HCT116 (cell line): ENCODE measurements around the gene GPAT2. TPM values are rescaled to one million over a fixed set of nuclear protein-coding genes. Genes with fewer than 3 reads are reported as not detected.
"Not testable (repeated sequence)": the region's sequence is repeated elsewhere in the genome, so short reads cannot be mapped to it uniquely, and the experiment has no call there.

Experiments used
- ATAC-seq: fragments of 200-7000 bp; cut with Tn5 transposase; 2 replicates; pipeline ENCODE4 v1.9.1; 2020; ENCODE audit warnings: mild to moderate bottlenecking, moderate library complexity
- BruUV-seq: library from RNA; stranded (reverse); fragments of 400-500 nt; replicated peaks from 2 replicates; lab custom pipeline; 2021; lab: Mats Ljungman, UMichigan
- CTCF ChIA-PET: fragments of 300-600 bp; sonication (Branson Sonifier 250); formaldehyde crosslinking; loops from one replicate; lab custom pipeline; 2021; ENCODE audit warnings: antibody characterized with exemption; lab: Charles Lee
- POLR2A ChIA-PET: fragments of 300-600, 350-600 bp; sonication (Branson Sonifier 250); formaldehyde crosslinking; loops from one replicate; lab custom pipeline; 2021; ENCODE audit warnings: antibody characterized with exemption; lab: Charles Lee
- RAD21 ChIA-PET, 2 experiments: fragments of 300-600 bp; sonication (Branson Sonifier 250); formaldehyde crosslinking; loops; one replicate each; lab custom pipeline; 2023; ENCODE audit warnings: low total read pairs in 2 of 2; ENCODE audit not compliant: uncharacterized antibody in 2 of 2, unreplicated experiment in 2 of 2, low non-redundant PET in 1 of 2; lab: Charles Lee
- DNase-seq: peaks from one replicate; pipeline ENCODE4 v3.0.0-alpha.2; 2010; ENCODE audit warnings: low read depth, low spot score
- H2AFZ ChIP-seq: fragments of 200-600 bp; shearing (Covaris generic), sonication (generic); 2 replicates; pipeline ENCODE4 v1.6.1; 2017; ENCODE audit warnings: low read depth, mixed run types, mixed read lengths, antibody characterized with exemption, low read length; ENCODE audit not compliant: poor library complexity, severe bottlenecking
- H3K27ac ChIP-seq: 2 replicates; pipeline ENCODE4 v1.5.1; 2012; ENCODE audit warnings: low read depth, low read length
- H3K27me3 ChIP-seq: fragments of 200-600 bp; sonication (generic); 2 replicates; pipeline ENCODE4 v1.6.1; 2016; ENCODE audit warnings: mixed run types, low read length, mixed read lengths; ENCODE audit not compliant: insufficient read depth
- H3K36me3 ChIP-seq, 2 experiments: fragments of 200-500 bp in 1 of 2; fragments of 200-600 bp in 1 of 2; sonication (Bioruptor generic) in 1 of 2; sonication (generic) in 1 of 2; 2 replicates each; pipeline versions ENCODE4 v1.5.1 to v1.6.1; 2014 to 2016; ENCODE audit warnings: low read length in 2 of 2, inconsistent platforms in 1 of 2, mixed read lengths in 1 of 2, mixed run types in 1 of 2; ENCODE audit not compliant: insufficient read depth in 2 of 2, control insufficient read depth in 1 of 2
- H3K4me1 ChIP-seq, 2 experiments: fragments of 200-600 bp in 1 of 2; sonication (generic) in 1 of 2; 2 replicates each; pipeline versions ENCODE4 v1.5.1 to v1.6.1; 2012 to 2017; ENCODE audit warnings: low read length in 2 of 2, inconsistent platforms in 1 of 2, mild to moderate bottlenecking in 1 of 2, mixed read lengths in 1 of 2, mixed run types in 1 of 2, moderate library complexity in 1 of 2; ENCODE audit not compliant: insufficient read depth in 2 of 2, control insufficient read depth in 1 of 2
- H3K4me2 ChIP-seq: fragments of 200-600 bp; sonication (generic); 2 replicates; pipeline ENCODE4 v1.6.1; 2017; ENCODE audit warnings: mixed run types, low read length, mixed read lengths
- H3K4me3 ChIP-seq, 2 experiments: fragments of 200-600 bp in 1 of 2; sonication (generic) in 1 of 2; replicated peaks in 1 of 2; 2 replicates each; pipeline ENCODE4 v1.5.1; 2011 to 2016; ENCODE audit warnings: low read length in 2 of 2, control low read depth in 1 of 2, low read depth in 1 of 2, mild to moderate bottlenecking in 1 of 2, mixed read lengths in 1 of 2, mixed run types in 1 of 2
- H3K79me2 ChIP-seq: fragments of 200-600 bp; sonication (generic); 2 replicates; pipeline ENCODE4 v1.6.1; 2017; ENCODE audit warnings: mild to moderate bottlenecking, mixed run types, low read length, moderate library complexity, mixed read lengths; ENCODE audit not compliant: insufficient read depth
- H3K9ac ChIP-seq: fragments of 200-600 bp; sonication (generic); 2 replicates; pipeline ENCODE4 v1.6.1; 2016; ENCODE audit warnings: low read length, mixed read lengths
- H3K9me2 ChIP-seq: fragments of 200-600 bp; sonication (generic), shearing (Covaris generic); 2 replicates; pipeline ENCODE4 v1.6.1; 2017; ENCODE audit warnings: mixed run types, mild to moderate bottlenecking, moderate library complexity; ENCODE audit not compliant: insufficient read depth
- H3K9me3 ChIP-seq, 2 experiments: fragments of 200-500 bp in 1 of 2; fragments of 200-600 bp in 1 of 2; sonication (Bioruptor generic) in 1 of 2; sonication (generic) in 1 of 2; 2 replicates each; pipeline ENCODE4 v1.6.1; 2014 to 2017; ENCODE audit warnings: low read length in 2 of 2, mixed read lengths in 2 of 2, inconsistent platforms in 1 of 2, low read depth in 1 of 2, mild to moderate bottlenecking in 1 of 2, mixed run types in 1 of 2, moderate library complexity in 1 of 2; ENCODE audit not compliant: control insufficient read depth in 1 of 2, insufficient read depth in 1 of 2
- H4K20me1 ChIP-seq: fragments of 200-600 bp; sonication (generic), shearing (Covaris generic); 2 replicates; pipeline ENCODE4 v1.6.1; 2017; ENCODE audit warnings: mixed run types, mild to moderate bottlenecking, moderate library complexity; ENCODE audit not compliant: insufficient read depth
- intact Hi-C: fragments of 100-400 bp; cut with micrococcal nuclease; formaldehyde crosslinking; loops from 2 replicates; pipeline ENCODE4 v1.10.0; 2022
- total RNA-seq: library from RNA; stranded (reverse); gene quantifications from one replicate; pipeline ENCODE4 v1.2.1, GENCODE V29; 2021; ENCODE audit not compliant: unreplicated experiment
- TF ChIP-seq, protein P1 (sequence below), 3 experiments: fragments of 200-600 bp in 1 of 3; sonication (generic) in 1 of 3; IDR thresholded peaks in 2 of 3; conservative IDR thresholded peaks in 1 of 3; 2 replicates each; pipeline ENCODE4 v1.5.1; 2012 to 2017; ENCODE audit warnings: low read depth in 2 of 3, low read length in 2 of 3, antibody characterized with exemption in 1 of 3, borderline replicate concordance in 1 of 3, control low read depth in 1 of 3, mild to moderate bottlenecking in 1 of 3, mixed read lengths in 1 of 3, mixed run types in 1 of 3, moderate library complexity in 1 of 3; ENCODE audit not compliant: insufficient read depth in 1 of 3

Gene GPAT2
- total RNA-seq, 1 experiment from 2014 or later = 54.2 TPM

- H4K20me1 ChIP-seq, H3K9me2 ChIP-seq, ATAC-seq, H3K9me3 ChIP-seq, H3K4me3 ChIP-seq, H3K36me3 ChIP-seq, BruUV-seq, H3K4me2 ChIP-seq, H3K9ac ChIP-seq, H3K27me3 ChIP-seq, intact Hi-C loops, DNase-seq, POLR2A ChIA-PET, H3K79me2 ChIP-seq, H2AFZ ChIP-seq, H3K27ac ChIP-seq: not testable (repeated sequence)
- ChIA-PET RAD21 (interaction anchor here in 1 of 2 experiments (0.6 kb wide), 1 partner anchor 260 kb away, joined by 3 read pairs; no protein-coding TSS in a partner anchor), CTCF (interaction anchor here (0.6 to 1.5 kb wide), 2 partner anchors 20 to 161 kb away, joined by 3 read pairs; no protein-coding TSS in a partner anchor)
- peaks cover 2 to 11% of the 10 kb centered on the region in 2 experiments; a peak in 3 of 4 replicates for H3K4me1 ChIP-seq
- TF ChIP-seq, protein P1, sequence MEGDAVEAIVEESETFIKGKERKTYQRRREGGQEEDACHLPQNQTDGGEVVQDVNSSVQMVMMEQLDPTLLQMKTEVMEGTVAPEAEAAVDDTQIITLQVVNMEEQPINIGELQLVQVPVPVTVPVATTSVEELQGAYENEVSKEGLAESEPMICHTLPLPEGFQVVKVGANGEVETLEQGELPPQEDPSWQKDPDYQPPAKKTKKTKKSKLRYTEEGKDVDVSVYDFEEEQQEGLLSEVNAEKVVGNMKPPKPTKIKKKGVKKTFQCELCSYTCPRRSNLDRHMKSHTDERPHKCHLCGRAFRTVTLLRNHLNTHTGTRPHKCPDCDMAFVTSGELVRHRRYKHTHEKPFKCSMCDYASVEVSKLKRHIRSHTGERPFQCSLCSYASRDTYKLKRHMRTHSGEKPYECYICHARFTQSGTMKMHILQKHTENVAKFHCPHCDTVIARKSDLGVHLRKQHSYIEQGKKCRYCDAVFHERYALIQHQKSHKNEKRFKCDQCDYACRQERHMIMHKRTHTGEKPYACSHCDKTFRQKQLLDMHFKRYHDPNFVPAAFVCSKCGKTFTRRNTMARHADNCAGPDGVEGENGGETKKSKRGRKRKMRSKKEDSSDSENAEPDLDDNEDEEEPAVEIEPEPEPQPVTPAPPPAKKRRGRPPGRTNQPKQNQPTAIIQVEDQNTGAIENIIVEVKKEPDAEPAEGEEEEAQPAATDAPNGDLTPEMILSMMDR (IDR thresholded peaks at IDR 0.05 in 2 of 3, conservative IDR thresholded peaks at IDR 0.05 in 1 of 3; ENCODE audit: borderline replicate concordance in 1 of 3, insufficient read depth in 1 of 3, low read depth in 2 of 3, low read length in 2 of 3) = peak in 1 of 3 experiments; percentile 24; a peak in 1 of 6 replicates
Observed at GRCh38 chr2:96012792-96013264, 21.9 kb downstream of the GPAT2 start.

- ATAC-seq, BruUV-seq: not testable (repeated sequence)
Observed at GRCh38 chr2:96012086-96012791, 22.5 kb downstream of the GPAT2 start.

More at GRCh38 chr2:96012086-96012791, 22.5 kb downstream of the GPAT2 start:
- CTCF ChIA-PET = interaction anchor here (0.6 to 1.5 kb wide), 2 partner anchors 20 to 162 kb away, joined by 3 read pairs; no protein-coding TSS in a partner anchor
- H3K9me3 ChIP-seq, H3K9ac ChIP-seq, H2AFZ ChIP-seq, POLR2A ChIA-PET, H3K27ac ChIP-seq, H3K79me2 ChIP-seq, H3K4me2 ChIP-seq, intact Hi-C loops, H3K9me2 ChIP-seq, H4K20me1 ChIP-seq, DNase-seq, H3K4me3 ChIP-seq, H3K36me3 ChIP-seq, H3K27me3 ChIP-seq: not testable (repeated sequence)
- RAD21 ChIA-PET = interaction anchor here in 1 of 2 experiments (0.6 kb wide), 1 partner anchor 260 kb away, joined by 3 read pairs; no protein-coding TSS in a partner anchor
- H3K4me1 ChIP-seq = peaks cover 2 to 11% of the 10 kb centered on the region in 2 experiments; a peak in 3 of 4 replicates
